Epithelial cell of esophagus (primary cell): Measurements from ENCODE around the gene CPA5.

Experiments used
- DNase-seq: peaks from one replicate; pipeline ENCODE4 v3.0.0; 2010; ENCODE audit warnings: low read depth
- H3K4me3 ChIP-seq: 2 replicates; pipeline ENCODE4 v1.5.1; 2011; ENCODE audit warnings: mild to moderate bottlenecking, low read length, control low read depth
- CTCF ChIP-seq: IDR thresholded peaks from 2 replicates; pipeline ENCODE4 v1.5.1; 2011; ENCODE audit warnings: low read depth, mild to moderate bottlenecking, low read length, control low read depth, inconsistent platforms; ENCODE audit not compliant: insufficient read depth; ENCODE audit errors: missing control alignments

The CPA5 gene

GRCh38 chr7:130398526-130399090 lies 54.0 kb downstream of the CPA5 start:
- no peak for TF ChIP-seq CTCF
- no peak for DNase-seq
- H3K4me3 ChIP-seq: no peak overlapping the region

- DNase-seq: no peak
- no peak overlapping the region for H3K4me3 ChIP-seq
- TF ChIP-seq CTCF: no peak
Measured at GRCh38 chr7:130400120-130400572, 55.5 kb downstream of the CPA5 start.

GRCh38 chr7:130401101-130401500 lies 56.5 kb downstream of the CPA5 start:
- DNase-seq: no peak
- no peak for TF ChIP-seq CTCF
- H3K4me3 ChIP-seq: no peak overlapping the region

GRCh38 chr7:130401578-130401977 lies 57.0 kb downstream of the CPA5 start:
- no peak for DNase-seq
- TF ChIP-seq CTCF: no peak
- H3K4me3 ChIP-seq: no peak overlapping the region

GRCh38 chr7:130405003-130405402 lies 60.4 kb downstream of the CPA5 start:
- H3K4me3 ChIP-seq: no peak overlapping the region
- no peak for TF ChIP-seq CTCF
- DNase-seq: no peak

- no peak for DNase-seq
- TF ChIP-seq CTCF: no peak
- no peak overlapping the region for H3K4me3 ChIP-seq
Measured at GRCh38 chr7:130409067-130409711, 64.6 kb downstream of the CPA5 start.

GRCh38 chr7:130409712-130410072 lies 65.1 kb downstream of the CPA5 start:
- TF ChIP-seq CTCF: no peak
- DNase-seq: peak; percentile 22
- H3K4me3 ChIP-seq: no peak overlapping the region
